LHCN-M2 (cell line): ENCODE results near the gene PRR16. TPM values are rescaled to one million over a fixed set of nuclear protein-coding genes. Genes with fewer than 3 reads are reported as not detected.

Experiments
- DNase-seq: peaks from one replicate; pipeline ENCODE4 v3.0.0-alpha.2; 2012; ENCODE audit warnings: low read depth
- total RNA-seq: library from RNA; depleted of rRNA; stranded (reverse); fragments of >200 nt; gene quantifications from 2 replicates; pipeline ENCODE4 v1.2.3, GENCODE V29; 2014

PRR16 gene
- total RNA-seq, 1 experiment from 2014 or later = 34.1 TPM

- no peak for DNase-seq
These were observed 103.0 kb downstream of the PRR16 start for GRCh38 chr5:120567066-120567465.

GRCh38 chr5:120567921-120568320 is 103.8 kb downstream of the PRR16 start:
- no peak for DNase-seq

GRCh38 chr5:120568711-120569110 is 104.6 kb downstream of the PRR16 start:
- peak; percentile 36 for DNase-seq

- DNase-seq = no peak
These were observed 112.5 kb downstream of the PRR16 start for GRCh38 chr5:120576588-120576987.

- no peak for DNase-seq
These were observed 118.5 kb downstream of the PRR16 start for GRCh38 chr5:120582635-120583034.

GRCh38 chr5:120586646-120587045 is 122.5 kb downstream of the PRR16 start:
- no peak for DNase-seq

- DNase-seq = no peak
These were observed 127.8 kb downstream of the PRR16 start for GRCh38 chr5:120591911-120592310.

- DNase-seq = peak; percentile 78
These were observed 135.5 kb downstream of the PRR16 start for GRCh38 chr5:120599576-120599975.

GRCh38 chr5:120600639-120601038 is 136.5 kb downstream of the PRR16 start:
- no peak for DNase-seq

GRCh38 chr5:120602033-120602432 is 137.9 kb downstream of the PRR16 start:
- no peak for DNase-seq

GRCh38 chr5:120604884-120605283 is 140.8 kb downstream of the PRR16 start:
- DNase-seq = peak; percentile 96

- peak; percentile 52 for DNase-seq
These were observed 141.4 kb downstream of the PRR16 start for GRCh38 chr5:120605325-120606079.

- peak; percentile 63 for DNase-seq
These were observed 145.5 kb downstream of the PRR16 start for GRCh38 chr5:120609570-120609969.

GRCh38 chr5:120610145-120610544 is 146.0 kb downstream of the PRR16 start:
- DNase-seq = no peak

- DNase-seq = peak; percentile 54
These were observed 149.6 kb downstream of the PRR16 start for GRCh38 chr5:120613729-120614128.

GRCh38 chr5:120614531-120615180 is 150.6 kb downstream of the PRR16 start:
- peak; percentile 49 for DNase-seq

GRCh38 chr5:120615967-120616645 is 152.0 kb downstream of the PRR16 start:
- peak; percentile 86 for DNase-seq

- DNase-seq = no peak
These were observed 157.2 kb downstream of the PRR16 start for GRCh38 chr5:120621339-120621738.

- DNase-seq = peak; percentile 44
These were observed 160.0 kb downstream of the PRR16 start for GRCh38 chr5:120624021-120624563.

GRCh38 chr5:120628156-120628555 is 164.1 kb downstream of the PRR16 start:
- no peak for DNase-seq

GRCh38 chr5:120630550-120630949 is 166.4 kb downstream of the PRR16 start:
- DNase-seq = no peak

- no peak for DNase-seq
These were observed 167.5 kb downstream of the PRR16 start for GRCh38 chr5:120631611-120632010.
